ENCODE data around the gene PGM2L1.

DNA sequence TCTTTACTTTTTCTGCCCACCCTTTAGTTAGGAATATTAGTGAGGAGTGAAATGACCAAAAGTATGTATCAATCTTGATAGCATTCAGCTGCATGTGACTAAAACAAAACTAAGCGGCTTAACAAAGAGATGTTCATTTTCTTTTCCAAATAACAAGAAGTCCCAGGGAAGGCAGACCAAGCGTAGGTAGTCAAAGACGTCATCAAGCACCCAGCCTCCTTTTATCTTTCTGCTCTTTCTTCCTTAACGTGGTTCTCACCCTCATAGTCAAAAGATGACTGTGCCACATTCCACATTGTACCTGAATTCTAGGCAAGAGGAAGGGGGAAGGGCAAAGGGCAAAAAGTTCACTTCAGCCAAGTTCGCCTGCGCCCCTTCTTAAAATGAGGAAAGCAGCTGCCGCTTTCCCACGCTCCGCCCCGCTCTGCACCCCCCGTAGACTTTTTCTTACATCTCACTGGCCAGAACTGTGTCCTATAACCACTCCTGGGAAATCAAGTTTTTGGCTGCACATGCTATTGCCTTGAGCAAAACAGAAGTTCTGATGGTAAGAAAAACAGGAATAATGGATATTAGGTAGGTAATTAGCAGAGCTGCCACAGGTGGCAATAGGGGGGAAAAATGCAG lies 14.6 kb upstream of the PGM2L1 start:
- TF ChIP-seq, protein P1, sequence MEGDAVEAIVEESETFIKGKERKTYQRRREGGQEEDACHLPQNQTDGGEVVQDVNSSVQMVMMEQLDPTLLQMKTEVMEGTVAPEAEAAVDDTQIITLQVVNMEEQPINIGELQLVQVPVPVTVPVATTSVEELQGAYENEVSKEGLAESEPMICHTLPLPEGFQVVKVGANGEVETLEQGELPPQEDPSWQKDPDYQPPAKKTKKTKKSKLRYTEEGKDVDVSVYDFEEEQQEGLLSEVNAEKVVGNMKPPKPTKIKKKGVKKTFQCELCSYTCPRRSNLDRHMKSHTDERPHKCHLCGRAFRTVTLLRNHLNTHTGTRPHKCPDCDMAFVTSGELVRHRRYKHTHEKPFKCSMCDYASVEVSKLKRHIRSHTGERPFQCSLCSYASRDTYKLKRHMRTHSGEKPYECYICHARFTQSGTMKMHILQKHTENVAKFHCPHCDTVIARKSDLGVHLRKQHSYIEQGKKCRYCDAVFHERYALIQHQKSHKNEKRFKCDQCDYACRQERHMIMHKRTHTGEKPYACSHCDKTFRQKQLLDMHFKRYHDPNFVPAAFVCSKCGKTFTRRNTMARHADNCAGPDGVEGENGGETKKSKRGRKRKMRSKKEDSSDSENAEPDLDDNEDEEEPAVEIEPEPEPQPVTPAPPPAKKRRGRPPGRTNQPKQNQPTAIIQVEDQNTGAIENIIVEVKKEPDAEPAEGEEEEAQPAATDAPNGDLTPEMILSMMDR (IDR thresholded peaks at IDR 0.05), result no peak
- TF ChIP-seq EZH2 (IDR thresholded peaks at IDR 0.05) (no peak), EZH2phosphoT487 (IDR thresholded peaks at IDR 0.05) (no peak)

All from neural progenitor cell (in vitro differentiated cells).